H1 (cell line): Measurements from ENCODE around the gene TRIM60. TPM values are rescaled to one million over a fixed set of nuclear protein-coding genes. Genes with fewer than 3 reads are reported as not detected.

ENCODE experiments used
- CTCF ChIA-PET: fragments of 300-600 bp; sonication (Branson Sonifier 250); formaldehyde crosslinking; loops from one replicate; lab custom pipeline; 2021; ENCODE audit not compliant: partially characterized antibody; lab: Charles Lee
- POLR2A ChIA-PET: fragments of 300-600 bp; sonication (Branson Sonifier 250); formaldehyde crosslinking; loops from one replicate; lab custom pipeline; 2021; ENCODE audit warnings: inconsistent platforms; ENCODE audit not compliant: partially characterized antibody; lab: Charles Lee
- DNase-seq, 2 experiments: peaks; one replicate each; pipeline versions ENCODE4 v3.0.0 to v3.0.0-alpha.2; 2010 to 2022; ENCODE audit warnings: low spot score in 2 of 2, low read depth in 1 of 2, mixed read lengths in 1 of 2
- FAIRE-seq: peaks from 2 replicates; lab custom pipeline; 2011; peaks lifted over from hg19 to GRCh38; lab: Jason Lieb, UNC
- H2AFZ ChIP-seq: 2 replicates; pipeline ENCODE4 v1.8.1; 2012; ENCODE audit warnings: low read length, inconsistent platforms
- H2AK5ac ChIP-seq: 2 replicates; pipeline ENCODE4 v1.6.1; 2013; ENCODE audit warnings: low read depth, low read length
- H2BK120ac ChIP-seq: replicated peaks from 2 replicates; pipeline ENCODE3; 2013; ENCODE audit warnings: low read depth, low read length, inconsistent platforms
- H2BK12ac ChIP-seq: 2 replicates; pipeline ENCODE4 v1.6.1; 2013; ENCODE audit warnings: low read depth, low read length
- H2BK15ac ChIP-seq: 2 replicates; pipeline ENCODE4 v1.6.1; 2013; ENCODE audit warnings: low read length
- H2BK20ac ChIP-seq: 2 replicates; pipeline ENCODE4 v1.6.1; 2013; ENCODE audit warnings: low read length
- H2BK5ac ChIP-seq: 2 replicates; pipeline ENCODE4 v1.6.1; 2013; ENCODE audit warnings: low read depth, low read length
- H3K14ac ChIP-seq: 2 replicates; pipeline ENCODE4 v1.6.1; 2013; ENCODE audit warnings: inconsistent platforms; ENCODE audit not compliant: insufficient read length
- H3K18ac ChIP-seq: 2 replicates; pipeline ENCODE4 v1.6.1; 2013; ENCODE audit warnings: low read length; ENCODE audit errors: extremely low read depth
- H3K23ac ChIP-seq: 2 replicates; pipeline ENCODE4 v1.6.1; 2013; ENCODE audit warnings: inconsistent platforms; ENCODE audit not compliant: insufficient read length
- H3K23me2 ChIP-seq: 2 replicates; pipeline ENCODE4 v1.6.1; 2013; ENCODE audit warnings: low read depth, low read length
- H3K27ac ChIP-seq: 2 replicates; pipeline ENCODE4 v1.6.1; 2011; ENCODE audit warnings: low read depth, low read length, inconsistent platforms
- H3K27me3 ChIP-seq, 4 experiments: replicated peaks in 1 of 4; 1 replicate in 1 of 4; 2 replicates in 3 of 4; pipeline versions ENCODE4 v1.6.1 to v1.8.1; 2011 to 2013; ENCODE audit warnings: low read length in 3 of 4, mild to moderate bottlenecking in 3 of 4, inconsistent platforms in 2 of 4, mixed read lengths in 2 of 4, moderate library complexity in 1 of 4; ENCODE audit not compliant: control insufficient read depth in 3 of 4, insufficient read depth in 3 of 4; ENCODE audit errors: extremely low read depth in 1 of 4
- H3K36me3 ChIP-seq, 4 experiments: 2 replicates each; pipeline versions ENCODE4 v1.6.1 to v1.8.1; 2011 to 2013; ENCODE audit warnings: mild to moderate bottlenecking in 4 of 4, low read length in 3 of 4, moderate library complexity in 2 of 4, control low read depth in 1 of 4, inconsistent platforms in 1 of 4; ENCODE audit not compliant: insufficient read depth in 4 of 4, control insufficient read depth in 2 of 4
- H3K4ac ChIP-seq: replicated peaks from 2 replicates; pipeline ENCODE3; 2013; ENCODE audit warnings: low read length, low read depth, mixed read lengths, inconsistent platforms; ENCODE audit not compliant: insufficient read length
- H3K4me1 ChIP-seq, 4 experiments: replicated peaks in 1 of 4; 1 replicate in 1 of 4; 2 replicates in 3 of 4; pipeline versions ENCODE4 v1.6.1 to v1.8.1; 2011 to 2013; ENCODE audit warnings: low read length in 3 of 4, inconsistent platforms in 2 of 4, mixed read lengths in 1 of 4; ENCODE audit not compliant: insufficient read depth in 4 of 4, control insufficient read depth in 3 of 4
- H3K4me2 ChIP-seq, 2 experiments: 2 replicates each; pipeline versions ENCODE4 v1.6.1 to v1.8.1; 2011 to 2013; ENCODE audit warnings: low read depth in 2 of 2, low read length in 2 of 2, control low read depth in 1 of 2, inconsistent platforms in 1 of 2, mild to moderate bottlenecking in 1 of 2; ENCODE audit not compliant: insufficient read depth in 1 of 2
- H3K4me3 ChIP-seq, 4 experiments: fragments of 200-600, 300-600 bp in 1 of 4; sonication (generic), shearing (Covaris generic), sonication (Bioruptor Twin) in 1 of 4; 2 replicates each; pipeline versions ENCODE4 v1.5.1 to v1.8.1; 2011 to 2016; ENCODE audit warnings: low read length in 4 of 4, low read depth in 3 of 4, control low read depth in 2 of 4, inconsistent platforms in 2 of 4, mild to moderate bottlenecking in 2 of 4, mixed read lengths in 1 of 4, moderate library complexity in 1 of 4; ENCODE audit not compliant: insufficient read depth in 2 of 4; ENCODE audit errors: extremely low read depth in 1 of 4
- H3K56ac ChIP-seq: replicated peaks from 2 replicates; pipeline ENCODE3; 2013; ENCODE audit warnings: low read depth, mild to moderate bottlenecking, mixed read lengths, low read length, inconsistent platforms; ENCODE audit not compliant: insufficient read length
- H3K79me1 ChIP-seq: 2 replicates; pipeline ENCODE4 v1.6.1; 2013; ENCODE audit warnings: low read depth, low read length, control low read depth
- H3K79me2 ChIP-seq, 2 experiments: 2 replicates each; pipeline versions ENCODE4 v1.6.1 to v1.8.1; 2012 to 2013; ENCODE audit warnings: low read length in 2 of 2, mild to moderate bottlenecking in 2 of 2, inconsistent platforms in 1 of 2; ENCODE audit not compliant: insufficient read depth in 2 of 2, control insufficient read depth in 1 of 2
- H3K9ac ChIP-seq, 4 experiments: replicated peaks in 1 of 4; 1 replicate in 1 of 4; 2 replicates in 3 of 4; pipeline versions ENCODE4 v1.6.1 to v1.8.1; 2011 to 2013; ENCODE audit warnings: low read depth in 3 of 4, low read length in 3 of 4, control low read depth in 2 of 4, mild to moderate bottlenecking in 2 of 4, moderate library complexity in 2 of 4, inconsistent platforms in 1 of 4; ENCODE audit errors: extremely low read depth in 1 of 4
- H3K9me3 ChIP-seq, 2 experiments: 2 replicates each; pipeline versions ENCODE4 v1.6.1 to v1.8.1; 2012 to 2013; ENCODE audit warnings: mild to moderate bottlenecking in 2 of 2, moderate library complexity in 2 of 2, control low read depth in 1 of 2, inconsistent platforms in 1 of 2, low read depth in 1 of 2, low read length in 1 of 2, mixed read lengths in 1 of 2; ENCODE audit not compliant: insufficient read depth in 2 of 2
- H4K20me1 ChIP-seq, 2 experiments: replicated peaks in 1 of 2; 2 replicates each; pipeline versions ENCODE3 to v1.8.1; 2011 to 2013; ENCODE audit warnings: inconsistent platforms in 2 of 2, low read length in 2 of 2, mild to moderate bottlenecking in 1 of 2; ENCODE audit not compliant: insufficient read depth in 2 of 2, control insufficient read depth in 1 of 2
- H4K5ac ChIP-seq: 2 replicates; pipeline ENCODE4 v1.6.1; 2013; ENCODE audit warnings: low read length, low read depth, mixed read lengths, inconsistent platforms; ENCODE audit not compliant: insufficient read length
- H4K8ac ChIP-seq: 2 replicates; pipeline ENCODE4 v1.8.0; 2013; ENCODE audit warnings: mild to moderate bottlenecking, moderate library complexity, low read length, inconsistent platforms; ENCODE audit not compliant: insufficient read depth; ENCODE audit errors: extremely low read depth
- H4K91ac ChIP-seq: replicated peaks from 2 replicates; pipeline ENCODE3; 2013; ENCODE audit warnings: low read length, mixed read lengths, inconsistent platforms; ENCODE audit not compliant: insufficient read length
- ASH2L ChIP-seq: fragments of 200-600, 300-600 bp; sonication (generic); IDR thresholded peaks from one replicate; pipeline ENCODE4 v1.7.1; 2017; ENCODE audit warnings: low read length
- RAD21 ChIP-seq, 2 experiments: IDR thresholded peaks in 1 of 2; conservative IDR thresholded peaks in 1 of 2; 2 replicates each; pipeline ENCODE4 v1.6.1; 2011; ENCODE audit warnings: low read depth in 2 of 2, low read length in 2 of 2, improper control_type of control experiment in 1 of 2, inconsistent platforms in 1 of 2, mild to moderate bottlenecking in 1 of 2, moderate library complexity in 1 of 2
- TAF1 ChIP-seq: IDR thresholded peaks from 2 replicates; pipeline ENCODE4 v1.6.1; 2011; ENCODE audit warnings: mild to moderate bottlenecking, low read depth, low read length
- WGBS, 2 experiments: shearing (Covaris generic) in 1 of 2; methylation state at CpG; one replicate each; pipeline versions ENCODE4 v1.1.6 to v1.1.7; 2013 to 2015; ENCODE audit warnings: low lambda C conversion rate in 2 of 2, mixed read lengths in 2 of 2, inconsistent platforms in 1 of 2, low coverage in 1 of 2, missing lambda C conversion rate in 1 of 2; ENCODE audit not compliant: insufficient replicate concordance in 2 of 2, insufficient coverage in 1 of 2, insufficient read length in 1 of 2; ENCODE audit errors: extremely low coverage in 1 of 2, missing lambda C conversion rate in 1 of 2; 5-methylcytosine and 5-hydroxymethylcytosine counted together
- polyA plus RNA-seq, 7 experiments: library from polyadenylated mRNA; depleted of rRNA in 3 of 7; stranded (reverse) in 5 of 7; unstranded in 2 of 7; fragments of >200 nt in 5 of 7; fragments of 200-250 nt in 2 of 7; gene quantifications; 1 replicate in 5 of 7; 2 replicates in 1 of 7; 4 replicates in 1 of 7; pipeline versions ENCODE4 v1.2.1 to v1.2.3, GENCODE V29; 2011 to 2013; ENCODE audit warnings: missing spikeins in 2 of 7, mixed read lengths in 2 of 7
- total RNA-seq: library from RNA; stranded (reverse); fragmentation: NEBNext Ultra II Directional; extraction: Animal tissue kit (Norgen Biotek cat#: 25700); gene quantifications from 2 replicates; pipeline ENCODE4 v1.2.1, GENCODE V29; 2021
- TF ChIP-seq, protein P1 (sequence below), 3 experiments: IDR thresholded peaks; 1 replicate in 2 of 3; 2 replicates in 1 of 3; pipeline versions ENCODE4 v1.5.1 to v1.6.1; 2011; ENCODE audit warnings: low read length in 3 of 3, mild to moderate bottlenecking in 3 of 3, inconsistent platforms in 2 of 3, low read depth in 1 of 3, moderate library complexity in 1 of 3; ENCODE audit not compliant: insufficient read depth in 1 of 3; ENCODE audit errors: control extremely low read depth in 1 of 3

The TRIM60 gene
- total and polyA plus RNA-seq, 2 of the 8 experiments (the other 6 are each of a cell fraction or from before 2014, with no cell fraction given) = not detected

- POLR2A ChIA-PET = no interaction called here
- 82% methylated on average over 2 of the region's 2 CpGs; no CpG with 5 or more reads in 1 of the 2 experiments for WGBS, 2 experiments
Observed at GRCh38 chr4:164997324-164997723, 34.5 kb upstream of the TRIM60 start.

More at GRCh38 chr4:164997324-164997723, 34.5 kb upstream of the TRIM60 start:
- H2AFZ ChIP-seq = no peak overlapping the region
- no peak overlapping the region for H3K18ac ChIP-seq
- H4K91ac ChIP-seq = no peak overlapping the region
- no peak overlapping the region for H2AK5ac ChIP-seq
- no peak overlapping the region for H3K4me2 ChIP-seq
- no peaks in the 10 kb centered on the region for H3K23me2 ChIP-seq
- H3K4me3 ChIP-seq = no peak overlapping the region
- H4K5ac ChIP-seq = no peak overlapping the region
- H3K14ac ChIP-seq = no peak overlapping the region
- no peak overlapping the region for H3K23ac ChIP-seq
- CTCF ChIA-PET = interaction anchor here (0.7 to 1.9 kb wide), 4 partner anchors 18 to 61 kb away, joined by 3 to 5 read pairs (median 4); partner anchors contain the start of gene TRIM61
- no peaks in the 10 kb centered on the region for H3K79me2 ChIP-seq
- no peak overlapping the region for H3K9ac ChIP-seq
- no peaks in the 10 kb centered on the region for H3K9me3 ChIP-seq
- no peak overlapping the region for H2BK5ac ChIP-seq
- H3K36me3 ChIP-seq = no peaks in the 10 kb centered on the region
- H2BK12ac ChIP-seq = no peak overlapping the region
- H3K79me1 ChIP-seq = no peaks in the 10 kb centered on the region
- no peaks in the 10 kb centered on the region for H3K4me1 ChIP-seq
- no peak for FAIRE-seq
- no peak overlapping the region for H2BK120ac ChIP-seq
- no peak overlapping the region for H3K56ac ChIP-seq
- H3K27ac ChIP-seq = no peak overlapping the region
- H4K20me1 ChIP-seq = no peaks in the 10 kb centered on the region
- TF ChIP-seq, protein P1, sequence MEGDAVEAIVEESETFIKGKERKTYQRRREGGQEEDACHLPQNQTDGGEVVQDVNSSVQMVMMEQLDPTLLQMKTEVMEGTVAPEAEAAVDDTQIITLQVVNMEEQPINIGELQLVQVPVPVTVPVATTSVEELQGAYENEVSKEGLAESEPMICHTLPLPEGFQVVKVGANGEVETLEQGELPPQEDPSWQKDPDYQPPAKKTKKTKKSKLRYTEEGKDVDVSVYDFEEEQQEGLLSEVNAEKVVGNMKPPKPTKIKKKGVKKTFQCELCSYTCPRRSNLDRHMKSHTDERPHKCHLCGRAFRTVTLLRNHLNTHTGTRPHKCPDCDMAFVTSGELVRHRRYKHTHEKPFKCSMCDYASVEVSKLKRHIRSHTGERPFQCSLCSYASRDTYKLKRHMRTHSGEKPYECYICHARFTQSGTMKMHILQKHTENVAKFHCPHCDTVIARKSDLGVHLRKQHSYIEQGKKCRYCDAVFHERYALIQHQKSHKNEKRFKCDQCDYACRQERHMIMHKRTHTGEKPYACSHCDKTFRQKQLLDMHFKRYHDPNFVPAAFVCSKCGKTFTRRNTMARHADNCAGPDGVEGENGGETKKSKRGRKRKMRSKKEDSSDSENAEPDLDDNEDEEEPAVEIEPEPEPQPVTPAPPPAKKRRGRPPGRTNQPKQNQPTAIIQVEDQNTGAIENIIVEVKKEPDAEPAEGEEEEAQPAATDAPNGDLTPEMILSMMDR (IDR thresholded peaks at IDR 0.05; ENCODE audit: control extremely low read depth in 1 of 3, insufficient read depth in 1 of 3, low read depth in 1 of 3, low read length in 3 of 3) = peak in 2 of 3 experiments; percentile 13 to 35; a peak in 3 of 4 replicates
- TF ChIP-seq ASH2L (no peak), RAD21 (IDR thresholded peaks at IDR 0.05 in 1 of 2, conservative IDR thresholded peaks at IDR 0.05 in 1 of 2; ENCODE audit: low read depth in 2 of 2, low read length in 2 of 2) (peak; percentile 61 to 67), TAF1 (no peak)
- TF ChIP-seq, all 59 proteins: peak for 2
- DNase-seq = no peak
- Histone ChIP-seq H3K4ac (no peak overlapping the region), H4K8ac (no peak overlapping the region), H2BK20ac (no peak overlapping the region), H2BK15ac (no peak overlapping the region), H3K27me3 (no peaks in the 10 kb centered on the region)
